Fibroblast of skin of abdomen (primary cell): ENCODE data around the gene SNCA.

Experiments
- DNase-seq: peaks from one replicate; pipeline ENCODE4 v3.0.0-alpha.2; 2013

Gene SNCA

DNA sequence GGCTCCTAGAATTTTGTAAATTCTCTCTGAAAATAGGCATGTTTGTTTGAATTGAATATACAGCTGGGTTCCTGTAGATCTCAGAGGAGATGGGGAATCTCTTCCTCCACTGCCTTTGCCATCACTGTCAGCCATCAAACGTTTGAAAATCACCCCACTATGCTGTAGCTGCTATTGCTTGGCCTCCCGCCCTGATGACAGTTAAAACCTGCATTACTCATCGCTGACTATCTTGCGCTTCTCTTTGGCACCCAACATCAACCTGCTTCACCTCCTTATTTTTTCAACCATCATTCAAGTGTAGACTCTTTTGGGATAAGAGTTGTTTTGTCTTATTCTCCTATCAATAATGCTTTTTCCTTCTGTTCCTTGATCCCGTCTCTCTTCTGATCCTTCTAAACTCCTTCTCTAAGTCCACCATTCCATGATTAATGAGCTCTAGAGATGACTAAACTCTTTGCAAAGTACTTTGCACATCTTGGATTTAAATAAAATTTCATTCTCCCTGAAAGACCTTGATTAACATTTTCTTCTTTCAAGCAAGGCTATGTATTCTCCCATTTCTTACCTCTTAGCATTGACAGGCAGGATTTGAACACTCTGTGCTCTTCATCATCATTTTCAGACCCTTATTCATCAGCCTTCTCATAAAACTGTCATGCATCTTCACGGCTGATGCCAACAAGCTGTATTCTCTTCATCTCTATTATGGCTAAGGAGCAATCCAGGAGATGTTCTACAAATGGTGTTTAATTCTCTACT, 133.0 kb downstream of the SNCA start:
- DNase-seq: peak; percentile 16

DNA sequence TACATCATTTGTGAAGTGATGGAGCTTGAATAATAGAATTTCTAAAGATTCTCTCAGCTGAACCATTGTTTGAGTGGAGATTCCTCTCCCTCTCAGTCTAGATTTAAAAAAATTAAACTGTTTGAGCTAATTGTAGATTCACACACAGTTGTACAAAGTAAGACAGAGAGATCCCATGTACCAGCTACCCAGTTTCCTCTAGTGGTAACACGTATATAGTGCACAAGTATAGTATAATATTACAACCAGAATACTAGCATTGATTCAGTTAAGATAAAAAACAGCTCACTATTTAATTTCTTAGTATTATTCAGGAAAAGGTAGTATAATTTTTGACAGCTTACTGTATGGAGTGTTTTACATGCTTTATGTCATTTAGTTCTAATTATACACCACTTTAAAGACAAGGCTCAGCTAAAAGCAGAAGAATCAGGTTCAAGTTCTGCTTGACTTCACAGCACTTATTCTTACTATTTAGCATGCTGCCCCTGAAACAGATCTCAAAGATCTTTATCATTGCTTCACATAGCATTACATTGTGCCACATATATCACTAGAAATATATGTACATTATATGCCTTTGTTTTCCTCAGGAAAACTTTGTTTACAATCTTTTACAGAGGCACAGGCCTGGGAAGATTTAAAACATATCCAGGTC, 136.1 kb downstream of the SNCA start:
- DNase-seq: no peak

- DNase-seq: no peak
Observed at GRCh38 chr4:89685690-89686089, 151.3 kb downstream of the SNCA start.

GRCh38 chr4:89685277-89685676, 151.7 kb downstream of the SNCA start:
- no peak for DNase-seq

DNA sequence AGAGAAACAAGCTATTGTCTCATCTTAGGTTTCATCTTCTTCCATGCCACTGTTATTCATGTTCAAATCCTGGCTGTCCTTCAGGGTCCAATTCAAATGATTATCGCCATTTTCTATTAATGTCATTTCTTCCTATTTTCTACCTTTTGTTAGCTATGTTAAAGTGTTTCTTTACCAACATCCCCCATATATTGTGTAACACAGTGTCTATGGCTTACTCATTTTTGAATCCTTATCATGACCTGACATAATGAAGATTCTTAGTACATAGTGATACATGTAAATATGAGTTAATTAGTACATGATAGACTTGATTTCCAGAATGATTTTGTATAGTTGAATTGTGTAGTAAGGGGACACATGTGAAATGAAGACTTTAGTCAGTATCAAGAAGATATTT, 152.4 kb downstream of the SNCA start:
- DNase-seq: no peak

DNA sequence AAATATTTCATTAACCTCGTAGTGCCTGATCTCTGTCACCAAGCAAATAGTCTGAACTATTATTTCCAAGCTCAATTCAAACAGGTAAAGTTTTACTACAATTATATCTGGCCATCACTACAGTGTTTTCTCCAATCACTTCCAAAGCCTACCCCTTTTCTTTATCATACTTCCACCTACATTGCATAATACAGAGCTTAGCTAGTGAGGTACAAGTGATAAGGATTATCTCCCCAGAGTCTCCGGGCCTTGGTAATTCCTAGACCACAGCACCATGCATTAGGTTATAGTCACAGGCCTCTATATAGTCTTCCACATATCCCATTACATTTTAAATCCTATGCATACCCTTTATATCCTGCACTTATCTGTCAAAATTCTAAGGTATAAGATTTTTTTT, 154.2 kb downstream of the SNCA start:
- DNase-seq: no peak

- no peak for DNase-seq
Observed at GRCh38 chr4:89681671-89682070, 155.3 kb downstream of the SNCA start.

DNA sequence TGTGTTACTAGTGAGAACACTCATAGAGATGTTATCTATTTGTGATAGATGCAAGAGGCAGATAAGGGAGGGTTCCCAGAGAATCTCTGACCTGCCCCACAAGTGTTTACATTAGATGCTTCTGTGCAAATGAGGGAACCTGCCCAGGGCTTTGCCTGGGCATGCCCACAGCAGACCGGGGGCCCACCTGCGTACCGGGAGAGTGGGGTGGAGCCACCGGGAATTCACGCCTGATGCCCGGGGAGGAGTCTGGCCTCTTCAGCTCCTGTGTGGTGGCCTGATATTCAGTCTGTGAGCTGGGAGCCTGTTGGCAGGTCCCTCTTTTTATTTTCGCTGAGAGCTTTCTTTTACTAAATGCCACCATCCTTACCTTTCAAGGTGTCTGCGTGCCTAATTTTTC, 155.7 kb downstream of the SNCA start:
- DNase-seq: no peak

DNA sequence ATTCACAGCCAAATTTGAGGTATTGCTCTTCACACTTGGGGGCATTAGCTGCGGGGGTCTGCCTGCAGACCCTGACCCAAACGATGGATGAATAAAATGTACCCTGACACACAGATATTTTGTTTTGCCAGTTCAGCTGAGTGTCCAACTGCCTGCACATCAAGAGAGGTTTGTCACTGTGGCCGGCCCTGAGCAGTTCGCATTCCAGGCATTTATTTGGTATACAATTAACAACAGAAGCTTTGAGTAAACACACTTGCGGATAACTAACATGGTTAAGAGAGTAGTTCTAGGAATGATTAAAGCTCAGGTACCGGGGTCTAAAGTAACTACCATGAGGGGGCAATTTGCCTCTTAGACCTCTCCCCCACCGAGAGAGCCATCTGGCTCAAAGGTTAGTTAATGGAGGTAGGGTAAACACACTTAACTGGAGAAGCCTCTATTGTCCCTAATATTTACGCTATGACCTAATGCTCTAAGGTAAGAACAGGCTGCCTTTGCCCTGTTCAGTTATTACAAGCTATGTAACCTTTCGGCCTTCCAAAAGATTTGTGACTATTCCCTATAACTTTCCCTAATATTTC, 162.0 kb downstream of the SNCA start:
- no peak for DNase-seq
